HEK293T (cell line): ENCODE measurements around the gene AGAP6.

ENCODE experiments used
- ARNT ChIP-seq: fragments of 450-650 bp; IDR thresholded peaks from 2 replicates; pipeline ENCODE4 v1.6.1; 2017; ENCODE audit warnings: mild to moderate bottlenecking
- BHLHE40 ChIP-seq: fragments of 450-650 bp; IDR thresholded peaks from 2 replicates; pipeline ENCODE4 v1.6.1; 2016; ENCODE audit warnings: mild to moderate bottlenecking, moderate library complexity, borderline replicate concordance
- CTBP1 ChIP-seq: fragments of 450-650 bp; IDR thresholded peaks from 2 replicates; pipeline ENCODE4 v1.6.1; 2016; ENCODE audit warnings: borderline replicate concordance
- ELF4 ChIP-seq: fragments of 450-650 bp; IDR thresholded peaks from 2 replicates; pipeline ENCODE4 v1.6.1; 2017; ENCODE audit warnings: antibody characterized with exemption
- FOXA1 ChIP-seq: fragments of 450-650 bp; IDR thresholded peaks from 2 replicates; pipeline ENCODE4 v1.6.1; 2016; ENCODE audit warnings: mild to moderate bottlenecking
- FOXK2 ChIP-seq: fragments of 450-650 bp; IDR thresholded peaks from 2 replicates; pipeline ENCODE4 v1.6.1; 2016; ENCODE audit warnings: mild to moderate bottlenecking
- FOXM1 ChIP-seq: fragments of 450-650 bp; IDR thresholded peaks from 2 replicates; pipeline ENCODE4 v1.6.1; 2017; ENCODE audit warnings: mild to moderate bottlenecking, borderline replicate concordance
- HDGF ChIP-seq: fragments of 450-650 bp; IDR thresholded peaks from 2 replicates; pipeline ENCODE4 v1.6.1; 2017; ENCODE audit warnings: antibody characterized with exemption, borderline replicate concordance
- L3MBTL2 ChIP-seq: fragments of 450-650 bp; conservative IDR thresholded peaks from 2 replicates; pipeline ENCODE4 v1.6.1; 2016; ENCODE audit warnings: mild to moderate bottlenecking
- LEF1 ChIP-seq: fragments of 450-650 bp; IDR thresholded peaks from 2 replicates; pipeline ENCODE4 v1.6.1; 2017; ENCODE audit warnings: mild to moderate bottlenecking, borderline replicate concordance
- NFRKB ChIP-seq: fragments of 450-650 bp; IDR thresholded peaks from 2 replicates; pipeline ENCODE4 v1.6.1; 2016; ENCODE audit warnings: mild to moderate bottlenecking, moderate library complexity
- SP1 ChIP-seq: fragments of 450-650 bp; IDR thresholded peaks from 2 replicates; pipeline ENCODE4 v1.6.1; 2017
- SUZ12 ChIP-seq: fragments of 450-650 bp; IDR thresholded peaks from 2 replicates; pipeline ENCODE4 v1.6.1; 2016; ENCODE audit warnings: mild to moderate bottlenecking
- TARDBP ChIP-seq: fragments of 450-650 bp; IDR thresholded peaks from 2 replicates; pipeline ENCODE4 v1.6.1; 2016

DNA sequence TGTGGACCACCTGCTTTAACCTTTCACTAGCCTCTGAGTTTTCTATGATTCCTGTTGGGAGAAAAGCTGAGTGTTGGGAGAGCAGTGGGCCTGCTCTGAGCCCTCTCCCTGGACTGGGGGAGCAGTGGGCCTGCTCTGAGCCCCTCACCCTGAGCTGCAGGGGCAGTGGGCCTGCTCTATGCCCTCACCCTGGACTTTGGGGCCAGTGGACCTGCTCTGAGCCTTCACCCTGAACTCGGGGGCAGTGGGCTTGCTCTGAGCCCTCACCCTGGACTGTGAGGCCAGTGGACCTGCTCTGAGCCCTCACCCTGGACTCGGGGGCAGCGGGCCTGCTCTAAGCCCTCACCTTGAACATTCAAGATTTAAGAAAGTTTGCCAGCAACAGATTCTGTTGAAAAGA is 33.4 kb downstream of the AGAP6 start:
- no peak for TF ChIP-seq FOXK2
- TF ChIP-seq SP1 = no peak
- TF ChIP-seq FOXM1 = no peak
- no peak for TF ChIP-seq HDGF
- TF ChIP-seq CTBP1 = no peak
- no peak for TF ChIP-seq SUZ12
- TF ChIP-seq FOXA1 = no peak
- TF ChIP-seq ARNT = no peak
- no peak for TF ChIP-seq L3MBTL2
- TF ChIP-seq ELF4 = no peak
- no peak for TF ChIP-seq BHLHE40
- TF ChIP-seq LEF1 = no peak
- no peak for TF ChIP-seq NFRKB
- TF ChIP-seq TARDBP = no peak
